Measurements from ENCODE around the gene PROSER2. TPM values are rescaled to one million over a fixed set of nuclear protein-coding genes. Genes with fewer than 3 reads are reported as not detected.

The PROSER2 gene
- total RNA-seq, 4 donors from 2014 or later: 2.3 to 10.7 (median 3.7) TPM

DNA sequence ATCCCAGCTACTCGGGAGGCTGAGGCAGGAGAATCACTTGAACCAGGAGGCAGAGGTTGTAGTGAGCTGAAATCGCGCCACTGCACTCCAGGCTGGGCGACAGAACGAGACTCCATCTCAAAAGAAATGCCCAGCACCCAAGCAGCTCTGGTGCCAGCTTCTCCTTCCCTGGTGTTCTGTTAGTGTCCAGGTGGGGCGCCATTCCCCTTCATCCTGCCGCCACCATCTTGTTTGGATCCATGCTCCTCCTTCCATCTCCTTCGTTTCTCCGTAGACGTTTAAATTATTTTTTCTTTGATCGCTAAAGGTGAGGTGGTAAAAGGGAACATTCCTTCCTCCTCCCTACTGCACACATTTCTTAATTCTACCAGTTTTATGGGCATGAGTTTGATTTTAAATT lies 30.3 kb downstream of the PROSER2 start:
- Histone ChIP-seq H3K4me1 (no peaks in the 10 kb centered on the region), H3K36me3 (no peaks in the 10 kb centered on the region), H3K9me3 (no peaks in the 10 kb centered on the region), H3K27ac (no peak overlapping the region), H3K4me3 (no peak overlapping the region), H3K27me3 (no peaks in the 10 kb centered on the region)
- DNase-seq: peak in 1 of 3 donors; percentile 10
- TF ChIP-seq, protein P1, sequence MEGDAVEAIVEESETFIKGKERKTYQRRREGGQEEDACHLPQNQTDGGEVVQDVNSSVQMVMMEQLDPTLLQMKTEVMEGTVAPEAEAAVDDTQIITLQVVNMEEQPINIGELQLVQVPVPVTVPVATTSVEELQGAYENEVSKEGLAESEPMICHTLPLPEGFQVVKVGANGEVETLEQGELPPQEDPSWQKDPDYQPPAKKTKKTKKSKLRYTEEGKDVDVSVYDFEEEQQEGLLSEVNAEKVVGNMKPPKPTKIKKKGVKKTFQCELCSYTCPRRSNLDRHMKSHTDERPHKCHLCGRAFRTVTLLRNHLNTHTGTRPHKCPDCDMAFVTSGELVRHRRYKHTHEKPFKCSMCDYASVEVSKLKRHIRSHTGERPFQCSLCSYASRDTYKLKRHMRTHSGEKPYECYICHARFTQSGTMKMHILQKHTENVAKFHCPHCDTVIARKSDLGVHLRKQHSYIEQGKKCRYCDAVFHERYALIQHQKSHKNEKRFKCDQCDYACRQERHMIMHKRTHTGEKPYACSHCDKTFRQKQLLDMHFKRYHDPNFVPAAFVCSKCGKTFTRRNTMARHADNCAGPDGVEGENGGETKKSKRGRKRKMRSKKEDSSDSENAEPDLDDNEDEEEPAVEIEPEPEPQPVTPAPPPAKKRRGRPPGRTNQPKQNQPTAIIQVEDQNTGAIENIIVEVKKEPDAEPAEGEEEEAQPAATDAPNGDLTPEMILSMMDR (IDR thresholded peaks at IDR 0.05): no peak
- TF ChIP-seq POLR2A (IDR thresholded peaks at IDR 0.05): no peak

DNA sequence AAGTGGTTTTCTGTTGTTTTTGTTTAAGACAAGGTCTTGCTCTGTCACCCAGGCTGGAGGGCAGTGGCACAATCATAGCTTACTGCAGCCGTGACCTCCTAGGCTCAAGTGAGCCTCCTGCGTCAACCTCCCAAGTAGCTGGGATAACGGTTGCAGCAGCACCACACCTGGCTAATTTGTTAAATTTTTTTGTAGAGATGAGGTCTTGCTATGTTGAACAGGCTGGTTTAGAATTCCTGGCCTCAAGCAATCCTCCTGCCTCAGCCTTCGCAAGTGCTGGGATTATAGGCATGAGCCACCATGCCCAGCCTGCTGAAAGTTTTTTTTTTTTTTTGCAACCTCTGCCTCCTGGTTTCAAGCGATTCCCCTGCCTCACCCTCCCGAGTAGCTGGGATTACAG lies 31.1 kb downstream of the PROSER2 start:
- DNase-seq: peak in 1 of 3 donors; percentile 2
- Histone ChIP-seq H3K27me3 (no peaks in the 10 kb centered on the region), H3K36me3 (no peaks in the 10 kb centered on the region), H3K4me3 (no peak overlapping the region), H3K4me1 (no peaks in the 10 kb centered on the region), H3K9me3 (no peaks in the 10 kb centered on the region), H3K27ac (no peak overlapping the region)
- no peak for TF ChIP-seq POLR2A (IDR thresholded peaks at IDR 0.05)
- TF ChIP-seq, protein P1 (IDR thresholded peaks at IDR 0.05): no peak

DNA sequence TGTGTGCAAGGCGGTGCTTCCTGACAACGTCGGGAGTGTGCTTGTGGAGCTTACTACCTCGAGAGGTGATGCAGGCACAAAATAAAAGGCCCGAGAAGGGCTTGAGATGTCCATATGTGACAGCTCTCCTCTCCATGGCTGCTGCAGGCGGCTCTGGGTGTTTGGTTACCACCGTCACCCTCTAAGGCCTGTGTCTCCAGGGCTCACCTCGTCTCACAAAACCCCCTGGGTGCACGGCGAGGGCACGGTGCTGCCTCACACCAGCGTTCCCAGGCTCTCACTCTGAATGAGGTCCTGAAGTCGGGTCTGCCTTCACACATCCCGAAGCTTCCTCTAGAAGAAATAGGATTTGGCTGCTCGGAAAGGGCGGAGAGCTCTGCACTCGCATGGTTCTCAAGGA lies 32.9 kb downstream of the PROSER2 start:
- TF ChIP-seq POLR2A (IDR thresholded peaks at IDR 0.05): no peak
- TF ChIP-seq, protein P1 (IDR thresholded peaks at IDR 0.05): no peak
- H3K9me3 ChIP-seq: no peaks in the 10 kb centered on the region
- H3K27ac ChIP-seq: no peak overlapping the region
- H3K4me3 ChIP-seq: no peak overlapping the region
- peak in 1 of 3 donors; percentile 27 for DNase-seq
- no peaks in the 10 kb centered on the region for H3K4me1 ChIP-seq
- H3K36me3 ChIP-seq: no peaks in the 10 kb centered on the region
- H3K27me3 ChIP-seq: no peaks in the 10 kb centered on the region

DNA sequence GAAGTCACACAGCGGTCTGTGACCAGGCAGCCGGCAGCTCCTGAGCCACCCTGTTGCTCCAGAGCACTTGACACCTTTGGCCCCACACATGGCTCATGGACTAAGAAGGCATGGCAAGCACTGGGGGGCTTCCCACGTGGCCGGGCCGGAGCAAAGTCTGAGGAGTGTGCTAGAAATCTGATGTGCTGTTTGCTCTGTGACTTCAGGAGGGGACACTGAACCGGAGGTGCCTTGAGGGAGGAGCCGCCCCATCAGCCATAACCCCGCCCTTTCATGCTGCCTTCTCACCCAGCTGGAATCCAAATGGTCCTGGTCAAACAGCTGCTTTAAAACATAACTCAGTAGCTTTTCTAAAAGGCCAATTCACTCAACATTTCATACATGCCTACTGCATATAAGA lies 33.5 kb downstream of the PROSER2 start:
- peak in 1 of 3 donors; percentile 19 for DNase-seq

DNA sequence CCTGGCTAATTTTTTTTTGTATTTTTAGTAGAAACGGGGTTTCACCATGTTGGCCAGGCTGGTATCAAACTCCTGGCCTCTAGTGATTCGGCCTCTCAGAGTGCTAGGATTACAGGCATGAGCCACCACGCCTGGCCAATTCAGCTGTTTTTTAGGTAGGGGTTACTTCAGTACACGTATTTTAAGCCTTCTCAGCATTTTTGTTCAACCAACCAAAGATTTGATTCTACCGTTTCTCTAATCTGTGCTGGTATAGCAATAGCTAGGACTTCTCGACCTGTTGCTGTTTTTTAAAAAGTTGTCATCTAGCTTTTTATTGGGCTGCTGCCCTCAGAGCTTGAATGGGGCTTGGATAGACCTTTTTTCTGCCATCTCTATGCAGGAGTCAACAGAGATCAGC lies 34.9 kb downstream of the PROSER2 start:
- Histone ChIP-seq H3K36me3 (no peaks in the 10 kb centered on the region), H3K4me3 (no peak overlapping the region), H3K9me3 (no peaks in the 10 kb centered on the region), H3K27me3 (no peaks in the 10 kb centered on the region), H3K27ac (no peak overlapping the region), H3K4me1 (no peaks in the 10 kb centered on the region)
- TF ChIP-seq, protein P1 (IDR thresholded peaks at IDR 0.05): no peak
- TF ChIP-seq POLR2A (IDR thresholded peaks at IDR 0.05): no peak
- DNase-seq: no peak

More for the DNA sequence above, 33.5 kb downstream of the PROSER2 start:
- H3K36me3 ChIP-seq: no peaks in the 10 kb centered on the region
- no peaks in the 10 kb centered on the region for H3K9me3 ChIP-seq
- no peak overlapping the region for H3K4me3 ChIP-seq
- no peak overlapping the region for H3K27ac ChIP-seq
- no peak for TF ChIP-seq POLR2A (IDR thresholded peaks at IDR 0.05)
- TF ChIP-seq, protein P1 (IDR thresholded peaks at IDR 0.05): no peak
- H3K4me1 ChIP-seq: no peaks in the 10 kb centered on the region
- H3K27me3 ChIP-seq: no peaks in the 10 kb centered on the region

DNA sequence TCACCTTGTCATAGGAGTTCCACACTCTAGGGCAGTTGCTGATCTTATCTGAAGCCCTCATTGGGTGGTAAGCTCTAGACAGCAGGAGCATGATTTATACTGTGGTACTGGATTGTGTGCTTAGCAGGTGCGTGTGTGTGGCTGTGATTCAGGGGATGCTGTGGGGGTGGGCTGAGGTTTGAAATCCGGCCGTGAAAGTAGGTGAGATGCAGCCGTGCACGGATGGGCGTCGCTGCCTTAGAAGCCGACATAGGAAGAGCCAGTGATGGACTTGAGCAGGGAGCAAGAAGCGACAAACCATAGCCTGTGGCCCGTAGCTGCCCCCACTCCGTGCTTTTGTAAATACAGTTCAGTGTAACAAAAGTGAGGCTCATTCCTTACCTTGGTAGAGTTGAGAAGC lies 38.2 kb downstream of the PROSER2 start:
- no peaks in the 10 kb centered on the region for H3K27me3 ChIP-seq
- no peak for TF ChIP-seq POLR2A (IDR thresholded peaks at IDR 0.05)
- TF ChIP-seq, protein P1 (IDR thresholded peaks at IDR 0.05): no peak
- H3K36me3 ChIP-seq: no peaks in the 10 kb centered on the region
- H3K4me1 ChIP-seq: no peaks in the 10 kb centered on the region
- H3K4me3 ChIP-seq: no peak overlapping the region
- H3K27ac ChIP-seq: no peak overlapping the region
- H3K9me3 ChIP-seq: no peaks in the 10 kb centered on the region
- peak in 1 of 3 donors; percentile 35 for DNase-seq

All from Peyer's patch (tissue), 4 donors.